Loucy (cell line): ENCODE data around the gene SLCO2A1.

Source experiments
- CTCF ChIP-seq: fragments of 200-600 bp; sonication (generic); conservative IDR thresholded peaks from 2 replicates; pipeline ENCODE4 v1.5.1; 2014; ENCODE audit warnings: mild to moderate bottlenecking, antibody characterized with exemption, low read length
- EZH2phosphoT487 ChIP-seq: fragments of 200-600 bp; IDR thresholded peaks from 2 replicates; pipeline ENCODE4 v1.6.1; 2018; ENCODE audit warnings: antibody characterized with exemption, mild to moderate bottlenecking, moderate library complexity, borderline replicate concordance

GRCh38 chr3:133915685-133916658, 113.8 kb downstream of the SLCO2A1 start:
- no peak for TF ChIP-seq CTCF
- no peak for TF ChIP-seq EZH2phosphoT487
